Stomach (tissue), 9 donors: ENCODE data around the gene CCR1. TPM values are rescaled to one million over a fixed set of nuclear protein-coding genes. Genes with fewer than 3 reads are reported as not detected.

Source experiments
- DNase-seq, 2 donors: peaks; one replicate each; pipeline versions ENCODE4 v3.0.0 to v3.0.0-alpha.2; 2013 to 2019
- H3K27ac ChIP-seq, 5 donors: fragments of 200-600 bp in 4 of 5; sonication (generic) in 4 of 5; one replicate each; pipeline ENCODE4 v1.5.1; 2013 to 2019; ENCODE audit warnings: mild to moderate bottlenecking in 1 of 5, moderate library complexity in 1 of 5
- H3K27me3 ChIP-seq, 3 donors: fragments of 200-600 bp; sonication (generic); one replicate each; pipeline ENCODE4 v1.5.1; 2017 to 2019; ENCODE audit warnings: mixed run types in 1 of 3
- H3K36me3 ChIP-seq, 4 donors: fragments of 200-600 bp; sonication (generic); 1 replicate in 3 of 4; 2 replicates in 1 of 4; pipeline ENCODE4 v1.5.1; 2016 to 2019
- H3K4me1 ChIP-seq, 4 donors: fragments of 200-600 bp; sonication (generic); one replicate each; pipeline ENCODE4 v1.5.1; 2016 to 2019
- H3K4me3 ChIP-seq, 4 donors: fragments of 200-600 bp; sonication (generic) in 3 of 4; one replicate each; pipeline ENCODE4 v1.5.1; 2016 to 2019; ENCODE audit warnings: mild to moderate bottlenecking in 1 of 4
- H3K9me3 ChIP-seq, 4 donors: fragments of 200-600 bp; sonication (generic); one replicate each; pipeline ENCODE4 v1.5.1; 2016 to 2019
- CTCF ChIP-seq, 7 experiments: fragments of 450-650 bp in 4 of 7; fragments of 200-600 bp in 3 of 7; sonication (generic) in 3 of 7; IDR thresholded peaks; one replicate each; pipeline ENCODE4 v1.5.1; 2016 to 2019; ENCODE audit warnings: antibody characterized with exemption in 7 of 7, control low read depth in 2 of 7, mild to moderate bottlenecking in 1 of 7
- EP300 ChIP-seq: sonication (generic); formaldehyde crosslinking; IDR thresholded peaks from one replicate; pipeline ENCODE4 v1.6.1; 2017; ENCODE audit warnings: antibody characterized with exemption
- POLR2A ChIP-seq, 4 donors: fragments of 450-650 bp; IDR thresholded peaks; one replicate each; pipeline ENCODE4 v1.6.1; 2016; ENCODE audit warnings: antibody characterized with exemption in 4 of 4, control low read depth in 2 of 4, mild to moderate bottlenecking in 1 of 4, moderate library complexity in 1 of 4
- POLR2AphosphoS5 ChIP-seq, 3 donors: sonication (generic); formaldehyde crosslinking; IDR thresholded peaks; one replicate each; pipeline ENCODE4 v1.6.1; 2016; ENCODE audit warnings: antibody characterized with exemption in 3 of 3
- WGBS, 5 donors: extraction: QIAGEN DNeasy Blood & Tissue Kit in 3 of 5; methylation state at CpG; one replicate each; pipeline versions ENCODE4 v1.1.5 to v1.1.7; 2013 to 2018; 5-methylcytosine and 5-hydroxymethylcytosine counted together
- intact Hi-C: fragments of 100-400 bp; cut with DNase I; formaldehyde crosslinking; loops from one replicate; pipeline ENCODE4 v1.15.1; 2023; ENCODE audit warnings: low total_unique reads
- polyA plus RNA-seq, 3 donors: library from polyadenylated mRNA; stranded (reverse); fragments of 200-250 nt; gene quantifications; one replicate each; pipeline ENCODE4 v1.2.3, GENCODE V29; 2013
- total RNA-seq, 5 donors: library from RNA; depleted of rRNA; stranded (reverse); fragments of >200 nt; gene quantifications; one replicate each; pipeline versions ENCODE4 v1.1.0 to v1.2.3, GENCODE V29; 2014 to 2016
- donor health status: healthy with polysubstance abuse.
- donor health status: Bipolar disorder and iron deficiency.
- donor health status: healthy.

CCR1 gene
- total and polyA plus RNA-seq, 8 donors = 1.2 to 3.1 (median 2.6) TPM; not detected in 3

- Histone ChIP-seq H3K4me3 (no peak overlapping the region), H3K27me3 (no peaks in the 10 kb centered on the region), H3K4me1 (no peaks in the 10 kb centered on the region), H3K36me3 (no peaks in the 10 kb centered on the region), H3K27ac (no peak overlapping the region), H3K9me3 (peaks cover 0 to 8% (median 0%) of the 10 kb centered on the region in 4 donors)
- no peak for TF ChIP-seq POLR2A (IDR thresholded peaks at IDR 0.05)
- TF ChIP-seq POLR2AphosphoS5 (IDR thresholded peaks at IDR 0.05) = no peak
- TF ChIP-seq CTCF (IDR thresholded peaks at IDR 0.05) = no peak
- TF ChIP-seq EP300 = no peak
- no peak for DNase-seq
- 65 to 85% (median 73%) methylated on average over 5 of the region's 5 CpGs for WGBS, 5 donors
- intact Hi-C loops = no loop called here
These were observed 7.9 kb downstream of the CCR1 start for GRCh38 chr3:46200211-46200610.

GRCh38 chr3:46196261-46196957, 11.7 kb downstream of the CCR1 start:
- Histone ChIP-seq H3K4me3 (no peak overlapping the region), H3K36me3 (no peaks in the 10 kb centered on the region), H3K9me3 (peaks cover 0 to 30% (median 21%) of the 10 kb centered on the region in 4 donors), H3K4me1 (no peaks in the 10 kb centered on the region), H3K27ac (no peak overlapping the region), H3K27me3 (no peaks in the 10 kb centered on the region)
- TF ChIP-seq POLR2A (IDR thresholded peaks at IDR 0.05) = no peak
- TF ChIP-seq POLR2AphosphoS5 (IDR thresholded peaks at IDR 0.05) = no peak
- no peak for TF ChIP-seq CTCF (IDR thresholded peaks at IDR 0.05)
- no peak for TF ChIP-seq EP300
- no peak for DNase-seq
- 84 to 88% (median 84%) methylated on average over 7 of the region's 7 CpGs for WGBS, 5 donors
- intact Hi-C loops = no loop called here

- Histone ChIP-seq H3K27ac (no peak overlapping the region), H3K4me1 (no peaks in the 10 kb centered on the region), H3K27me3 (no peaks in the 10 kb centered on the region), H3K36me3 (no peaks in the 10 kb centered on the region), H3K9me3 (peaks cover 0 to 30% (median 21%) of the 10 kb centered on the region in 4 donors), H3K4me3 (no peak overlapping the region)
- intact Hi-C loops = no loop called here
- whole genome bisulfite sequencing, 5 donors = 83 to 93% (median 90%) methylated on average over 4 of the region's 4 CpGs
- TF ChIP-seq POLR2AphosphoS5 (IDR thresholded peaks at IDR 0.05) = no peak
- TF ChIP-seq EP300 = no peak
- TF ChIP-seq POLR2A (IDR thresholded peaks at IDR 0.05) = no peak
- no peak for TF ChIP-seq CTCF (IDR thresholded peaks at IDR 0.05)
- DNase-seq = no peak
These were observed 13.1 kb downstream of the CCR1 start for GRCh38 chr3:46194868-46195553.

GRCh38 chr3:46193436-46193835, 14.7 kb downstream of the CCR1 start:
- Histone ChIP-seq H3K36me3 (no peaks in the 10 kb centered on the region), H3K27ac (no peak overlapping the region), H3K9me3 (peaks cover 0 to 29% (median 21%) of the 10 kb centered on the region in 4 donors), H3K27me3 (no peaks in the 10 kb centered on the region), H3K4me1 (peaks cover 0 to 7% (median 0%) of the 10 kb centered on the region in 4 donors), H3K4me3 (no peak overlapping the region)
- intact Hi-C loops = no loop called here
- DNase-seq = no peak
- TF ChIP-seq POLR2AphosphoS5 (IDR thresholded peaks at IDR 0.05) (no peak), EP300 (no peak), CTCF (IDR thresholded peaks at IDR 0.05) (no peak), POLR2A (IDR thresholded peaks at IDR 0.05) (no peak)
- 66 to 91% (median 75%) methylated on average over 1 of the region's 1 CpG for WGBS, 5 donors
